ENCODE data around the gene EPS8. TPM values are rescaled to one million over a fixed set of nuclear protein-coding genes. Genes with fewer than 3 reads are reported as not detected.

The EPS8 gene
- total RNA-seq, 1 experiment from 2014 or later: 232 TPM

GRCh38 chr12:15651371-15651770 is 137.8 kb downstream of the EPS8 start:
- H3K9me3 ChIP-seq (ENCODE audit: insufficient read depth, low read depth): no peaks in the 10 kb centered on the region
- H3K4me3 ChIP-seq: no peak overlapping the region
- H3K9me2 ChIP-seq (ENCODE audit: insufficient read depth): no peaks in the 10 kb centered on the region
- TF ChIP-seq CTCF (conservative IDR thresholded peaks at IDR 0.05) (no peak), EZH2 (IDR thresholded peaks at IDR 0.05; ENCODE audit: low read depth) (no peak)
- intact Hi-C loops (cut with micrococcal nuclease; ENCODE audit: unreplicated experiment): no loop called here
- H3K27ac ChIP-seq: no peak overlapping the region
- CTCF ChIA-PET: interaction anchor here (0.6 kb wide), 1 partner anchor 99 kb away, joined by 3 read pairs; no protein-coding TSS in a partner anchor
- POLR2A ChIA-PET (ENCODE audit: unreplicated experiment): interaction anchor here (0.8 kb wide), 1 partner anchor 101 kb away, joined by 6 read pairs; no protein-coding TSS in a partner anchor
- H4K20me1 ChIP-seq (ENCODE audit: insufficient read depth): no peaks in the 10 kb centered on the region
- no TSS peak for BruUV-seq (replicated peaks)
- H3K36me3 ChIP-seq (ENCODE audit: low read depth): peaks cover 42% of the 10 kb centered on the region
- H3K4me2 ChIP-seq: no peak overlapping the region
- H3F3A ChIP-seq (ENCODE audit: insufficient read depth, low read depth): peaks cover 14% of the 10 kb centered on the region
- no peaks in the 10 kb centered on the region for H3K27me3 ChIP-seq (ENCODE audit: insufficient read depth, low read depth)
- H2AFZ ChIP-seq: no peak overlapping the region
- no peaks in the 10 kb centered on the region for H3K4me1 ChIP-seq (replicated peaks; ENCODE audit: insufficient read depth)
- DNase-seq: no peak
- no peaks in the 10 kb centered on the region for H3K79me2 ChIP-seq (ENCODE audit: low read depth)

- Histone ChIP-seq H3K9me3 (ENCODE audit: insufficient read depth, low read depth) (no peaks in the 10 kb centered on the region), H3K9me2 (ENCODE audit: insufficient read depth) (no peaks in the 10 kb centered on the region), H2AFZ (no peak overlapping the region), H3K27ac (no peak overlapping the region), H3K4me2 (no peak overlapping the region), H3K4me1 (replicated peaks; ENCODE audit: insufficient read depth) (no peaks in the 10 kb centered on the region), H3K27me3 (ENCODE audit: insufficient read depth, low read depth) (no peaks in the 10 kb centered on the region), H3K4me3 (no peak overlapping the region), H3F3A (ENCODE audit: insufficient read depth, low read depth) (peaks cover 14% of the 10 kb centered on the region), H4K20me1 (ENCODE audit: insufficient read depth) (no peaks in the 10 kb centered on the region), H3K36me3 (ENCODE audit: low read depth) (peaks cover 43% of the 10 kb centered on the region), H3K79me2 (ENCODE audit: low read depth) (no peaks in the 10 kb centered on the region)
- BruUV-seq (replicated peaks): no TSS peak
- ChIA-PET POLR2A (ENCODE audit: unreplicated experiment) (interaction anchor here (0.6 kb wide), 1 partner anchor 9 kb away, joined by 4 read pairs; no protein-coding TSS in a partner anchor), CTCF (no interaction called here)
- intact Hi-C loops (cut with micrococcal nuclease; ENCODE audit: unreplicated experiment): no loop called here
- DNase-seq: no peak
- TF ChIP-seq CTCF (conservative IDR thresholded peaks at IDR 0.05) (no peak), EZH2 (IDR thresholded peaks at IDR 0.05; ENCODE audit: low read depth) (no peak)
Observed at GRCh38 chr12:15650399-15651128, 138.6 kb downstream of the EPS8 start.

- Histone ChIP-seq H3K27ac (no peak overlapping the region), H3K4me1 (replicated peaks; ENCODE audit: insufficient read depth) (no peaks in the 10 kb centered on the region), H3K9me3 (ENCODE audit: insufficient read depth, low read depth) (no peaks in the 10 kb centered on the region), H3F3A (ENCODE audit: insufficient read depth, low read depth) (peaks cover 8% of the 10 kb centered on the region), H3K4me3 (no peak overlapping the region), H3K27me3 (ENCODE audit: insufficient read depth, low read depth) (no peaks in the 10 kb centered on the region), H3K9me2 (ENCODE audit: insufficient read depth) (no peaks in the 10 kb centered on the region), H2AFZ (no peak overlapping the region), H3K36me3 (ENCODE audit: low read depth) (peaks cover 34% of the 10 kb centered on the region), H4K20me1 (ENCODE audit: insufficient read depth) (no peaks in the 10 kb centered on the region), H3K79me2 (ENCODE audit: low read depth) (no peaks in the 10 kb centered on the region), H3K4me2 (no peak overlapping the region)
- ChIA-PET CTCF (no interaction called here), POLR2A (ENCODE audit: unreplicated experiment) (no interaction called here)
- no TSS peak for BruUV-seq (replicated peaks)
- no peak for TF ChIP-seq CTCF (conservative IDR thresholded peaks at IDR 0.05)
- no peak for TF ChIP-seq EZH2 (IDR thresholded peaks at IDR 0.05; ENCODE audit: low read depth)
- intact Hi-C loops (cut with micrococcal nuclease; ENCODE audit: unreplicated experiment): no loop called here
- DNase-seq: no peak
Observed at GRCh38 chr12:15649347-15649746, 139.8 kb downstream of the EPS8 start.

Measured in PC-9 (cell line).